GM18873 (cell line): ENCODE data around the gene ESRRG.

Experiments
- ATAC-seq: cut with Tn5 transposase; IDR thresholded peaks from one replicate; pipeline ENCODE4 v1.9.1; 2021; ENCODE audit warnings: mild to moderate bottlenecking, moderate library complexity, moderate number of reproducible peaks; ENCODE audit not compliant: unreplicated experiment, low FRiP score

Gene ESRRG

DNA sequence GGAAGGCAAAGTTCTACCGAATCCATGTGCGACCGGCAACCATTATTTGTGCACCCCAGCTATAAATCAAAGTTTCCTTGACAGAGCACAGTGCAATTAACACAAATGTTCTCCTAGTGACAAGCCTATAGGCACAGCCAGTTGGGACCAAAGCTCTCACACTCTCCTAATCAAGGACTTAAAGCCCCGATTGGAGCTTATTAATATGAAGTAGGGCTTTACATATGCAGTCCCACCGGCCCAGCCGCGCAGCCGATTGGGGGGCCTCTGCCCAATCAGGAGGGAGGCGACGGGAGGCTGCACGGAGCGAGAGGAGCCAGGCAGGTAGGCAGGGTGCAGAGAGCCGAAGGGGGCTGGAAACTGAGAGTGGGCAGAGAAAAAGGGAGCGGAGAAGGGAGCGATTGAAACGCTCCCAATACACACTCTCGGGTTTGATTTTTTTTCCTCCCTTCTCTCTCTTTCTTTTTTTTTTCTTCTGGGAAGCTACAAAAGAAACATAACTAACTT, at the start of gene ESRRG:
Gene ESRRG, minus strand, starts transcription at position 156 of the 507 bp plus-strand sequence. Its CDS starts 130 bp downstream, at position 26.
- ATAC-seq, result no peak

DNA sequence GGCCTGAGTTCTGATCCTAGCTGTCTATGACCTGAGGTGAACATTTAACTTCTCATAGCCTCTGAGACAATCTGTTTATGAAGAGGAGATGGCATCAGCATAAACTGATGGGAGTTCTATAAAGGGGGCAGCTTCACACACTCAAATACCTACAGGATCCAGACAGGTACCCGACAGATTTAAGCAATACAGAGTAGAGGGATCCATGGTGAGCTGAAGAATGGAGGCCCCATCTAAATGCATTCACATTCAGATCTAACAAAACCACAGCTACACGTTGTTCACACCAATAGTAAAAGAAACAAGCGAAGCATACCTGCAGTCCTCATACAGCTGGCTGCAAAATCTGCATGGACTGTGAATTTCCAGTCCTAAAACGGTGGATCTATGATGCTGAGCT, 48.7 kb upstream of the ESRRG start:
- ATAC-seq, result no peak

DNA sequence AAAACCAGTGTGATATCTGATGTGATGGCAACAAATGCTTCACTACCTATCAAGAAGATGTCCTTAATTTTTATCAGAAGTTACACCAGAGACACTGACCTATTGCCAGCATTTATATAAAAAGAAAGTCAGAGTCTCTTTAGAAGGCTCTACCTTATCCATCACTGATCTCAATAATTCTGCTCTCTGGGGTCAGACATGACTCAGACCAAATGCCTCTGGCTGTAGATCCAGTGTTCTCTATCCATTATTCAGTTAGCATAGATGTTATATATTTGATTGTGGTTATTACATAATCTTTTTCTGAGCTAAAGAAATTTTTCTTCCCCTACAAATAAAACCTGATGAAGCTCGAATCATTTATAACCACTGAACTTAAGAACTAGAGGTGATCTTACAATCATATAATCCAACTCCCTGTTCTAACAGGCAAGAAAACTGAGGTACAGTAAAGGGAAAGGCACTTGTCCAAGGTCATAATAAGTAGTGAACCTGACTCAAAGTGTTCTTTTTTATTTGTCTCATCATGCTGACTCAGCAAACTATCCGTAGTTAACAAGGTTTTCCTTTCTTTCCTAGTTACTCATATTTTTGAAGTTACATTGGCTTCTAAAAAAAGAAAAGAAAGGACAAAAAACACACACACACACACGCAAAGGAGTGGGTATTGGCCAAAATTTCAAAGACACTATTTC, 43.6 kb upstream of the ESRRG start:
- no peak for ATAC-seq

DNA sequence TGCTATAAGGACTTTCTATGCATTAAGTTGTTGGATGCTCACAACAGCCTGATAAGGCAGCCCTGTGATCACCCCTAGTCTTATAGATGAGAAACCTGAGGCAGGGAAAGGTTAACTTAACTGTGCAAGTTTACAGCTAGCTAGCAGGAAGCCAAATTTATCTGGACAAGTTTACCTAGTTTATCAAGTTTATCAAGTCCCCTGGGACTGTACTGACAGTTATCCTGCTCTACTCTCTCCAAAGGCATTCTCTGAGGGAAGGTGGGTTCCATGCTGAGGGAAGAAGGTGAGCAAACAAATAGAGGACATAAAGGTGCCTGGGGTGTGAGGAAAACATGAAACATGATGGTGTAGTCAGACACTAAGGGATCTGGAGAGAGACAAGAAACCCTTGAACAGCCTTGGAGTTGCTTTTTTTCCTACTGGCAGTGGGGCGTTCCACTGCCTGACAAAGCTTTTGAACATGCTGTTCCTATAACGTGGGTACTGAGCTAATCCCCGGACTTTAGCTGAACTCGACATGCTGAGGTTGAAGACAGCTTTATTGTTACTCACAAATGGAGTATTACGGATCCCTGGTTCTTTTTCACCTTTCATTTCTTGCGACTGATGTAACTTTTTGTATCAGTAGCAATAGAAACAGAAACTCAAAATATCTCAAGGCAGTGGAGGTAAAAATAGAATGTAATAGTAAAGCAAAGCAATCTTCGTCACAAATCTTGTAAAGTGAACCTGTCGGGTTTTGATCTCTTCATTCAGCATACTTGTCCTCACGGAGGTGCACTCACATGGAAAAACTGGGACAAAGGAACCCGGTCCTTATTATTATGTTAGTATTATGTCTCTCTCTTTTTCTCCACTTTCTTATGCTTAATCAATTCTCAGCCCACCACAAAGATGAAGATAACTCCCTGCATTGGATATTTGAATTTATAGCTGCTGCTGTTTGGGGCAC, 42.4 kb upstream of the ESRRG start:
- ATAC-seq, result no peak

DNA sequence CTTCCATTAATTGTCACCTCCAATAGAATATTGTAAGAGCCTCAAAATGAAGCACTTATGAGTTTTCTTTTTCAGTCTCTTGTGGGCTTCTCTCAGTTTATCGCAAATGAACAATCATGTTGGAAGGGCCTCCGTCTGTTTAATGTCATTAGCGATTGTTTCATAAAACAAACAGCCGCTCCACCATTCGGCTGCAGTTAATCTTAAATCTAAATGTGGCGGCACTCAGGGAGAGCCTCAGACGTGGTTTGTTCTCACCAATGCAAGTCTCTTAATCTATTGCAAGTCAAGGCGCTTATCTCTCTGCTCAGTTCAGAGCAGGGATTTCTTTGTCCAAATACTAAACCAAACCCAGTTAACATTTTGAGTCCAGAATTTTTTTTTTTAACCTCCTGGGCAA, 34.9 kb upstream of the ESRRG start:
- ATAC-seq, result no peak

DNA sequence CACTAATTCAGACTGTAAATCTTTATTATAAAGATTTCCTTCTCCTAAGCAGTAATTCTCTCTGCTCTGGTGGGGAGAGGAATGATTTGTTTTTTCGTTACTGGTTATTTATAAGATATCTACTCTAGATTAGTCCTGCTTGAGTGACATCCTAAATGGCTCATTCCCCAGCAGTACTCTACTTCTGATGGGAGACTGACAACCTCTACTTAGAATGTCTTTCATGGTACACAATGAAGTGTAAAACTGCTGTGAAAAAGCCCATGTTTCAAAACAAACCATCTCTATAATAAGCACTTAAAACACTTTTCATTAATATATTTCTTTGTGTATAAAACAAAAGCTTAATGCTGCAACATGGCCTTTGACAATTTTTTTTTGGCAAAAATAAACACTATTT, 33.9 kb upstream of the ESRRG start:
- no peak for ATAC-seq

DNA sequence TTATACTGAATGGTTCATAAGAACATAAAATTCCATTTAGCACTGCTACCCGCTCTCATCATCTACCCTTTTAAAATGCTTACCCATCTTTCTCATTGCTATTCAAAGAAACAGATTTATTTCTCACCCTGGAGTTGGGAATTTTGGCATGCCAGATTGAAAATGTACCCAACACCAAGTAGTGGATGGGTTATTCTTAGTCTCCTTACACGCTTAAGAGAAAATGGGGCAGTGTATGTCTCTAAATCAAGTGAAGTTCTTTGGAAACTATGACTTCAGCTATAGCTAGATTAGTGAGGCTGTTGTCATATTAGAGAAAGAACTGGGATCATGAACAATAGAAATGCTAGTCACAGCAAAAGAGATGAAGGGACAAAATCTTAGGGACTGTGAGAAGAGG, 27.7 kb upstream of the ESRRG start:
- ATAC-seq, result no peak

DNA sequence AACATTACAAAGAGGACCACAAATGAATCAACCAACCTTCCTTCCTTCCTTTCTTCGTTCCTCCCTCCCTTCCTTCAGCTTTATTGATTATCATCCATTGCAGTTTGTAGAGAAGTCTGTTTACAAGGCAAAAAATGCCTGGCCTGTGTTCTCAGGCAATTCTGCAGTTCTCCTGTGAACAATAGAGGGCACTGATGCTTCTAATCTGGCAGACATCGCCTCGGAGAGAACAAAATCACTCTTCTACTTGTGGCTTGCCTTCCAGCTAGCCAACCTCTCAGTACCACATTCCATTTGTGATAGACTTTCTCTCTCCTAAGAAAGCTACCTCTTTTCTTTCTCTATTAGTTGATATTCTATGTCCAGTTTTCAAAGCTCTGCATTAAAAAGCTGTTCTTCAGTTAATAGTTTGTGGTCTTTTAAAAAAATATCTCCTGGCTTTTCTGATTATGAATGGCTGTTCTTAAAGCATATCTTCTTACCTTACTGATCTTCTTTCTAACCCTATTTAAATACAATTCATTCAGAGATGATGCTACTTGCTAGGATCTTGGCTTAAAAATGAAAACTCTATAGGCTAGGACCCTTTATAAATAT, 26.9 kb upstream of the ESRRG start:
- no peak for ATAC-seq

DNA sequence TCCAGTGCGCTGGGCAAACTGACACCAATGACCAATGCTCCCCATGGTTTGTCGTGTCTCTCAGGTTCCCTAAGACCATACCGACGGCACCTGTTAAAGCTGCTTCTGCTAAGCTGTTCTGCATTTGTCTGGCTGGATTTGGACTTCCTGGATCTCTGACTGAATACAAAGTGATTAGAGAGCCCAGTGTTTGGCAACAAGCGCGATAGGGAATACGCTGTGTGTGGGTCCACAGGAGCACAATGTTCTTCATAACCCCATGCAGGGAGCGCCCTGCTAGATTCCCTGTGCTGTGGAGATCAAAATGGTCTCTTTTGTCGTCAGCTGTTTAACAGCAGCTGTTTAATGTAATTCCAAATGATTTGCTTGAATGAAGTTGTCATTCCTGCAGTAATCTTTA, 26.0 kb upstream of the ESRRG start:
- ATAC-seq, result no peak

DNA sequence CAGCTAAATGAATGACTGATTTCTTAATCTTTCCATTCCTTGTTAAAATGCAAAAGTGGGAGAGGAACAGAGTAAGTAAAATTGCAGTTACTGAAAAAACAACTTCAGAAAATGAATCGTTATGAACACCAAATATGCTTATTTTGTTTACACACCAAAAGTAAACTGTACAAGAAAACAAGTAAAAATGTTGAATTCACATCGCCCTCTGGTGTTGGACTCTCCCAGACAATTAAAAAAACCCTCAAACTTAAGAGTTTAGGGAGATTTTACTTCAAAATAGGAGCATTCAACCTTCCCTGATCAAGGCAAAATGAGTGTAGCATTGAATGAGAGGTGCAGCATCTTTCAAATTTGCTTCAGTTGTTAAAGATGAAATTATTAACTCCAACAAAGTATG, 19.4 kb upstream of the ESRRG start:
- ATAC-seq, result no peak

DNA sequence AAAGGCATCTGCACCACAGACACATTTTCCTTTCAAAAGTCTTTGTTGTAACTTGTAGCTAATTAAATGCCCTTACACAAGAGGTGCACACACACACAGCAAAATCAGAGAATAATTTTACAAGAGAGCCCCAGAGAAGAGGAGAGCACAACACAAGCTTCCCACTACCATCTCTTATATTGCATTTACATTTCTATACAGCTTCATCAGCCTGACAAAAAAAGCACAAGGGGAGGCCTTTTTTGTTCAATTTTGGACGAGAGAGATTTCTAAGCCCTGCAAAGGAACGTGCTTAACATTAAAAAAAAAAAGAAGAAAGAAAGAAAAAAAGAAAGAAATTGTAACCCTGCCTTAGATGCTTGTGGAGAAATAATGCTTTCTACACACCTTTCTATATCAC, 17.1 kb upstream of the ESRRG start:
- no peak for ATAC-seq

DNA sequence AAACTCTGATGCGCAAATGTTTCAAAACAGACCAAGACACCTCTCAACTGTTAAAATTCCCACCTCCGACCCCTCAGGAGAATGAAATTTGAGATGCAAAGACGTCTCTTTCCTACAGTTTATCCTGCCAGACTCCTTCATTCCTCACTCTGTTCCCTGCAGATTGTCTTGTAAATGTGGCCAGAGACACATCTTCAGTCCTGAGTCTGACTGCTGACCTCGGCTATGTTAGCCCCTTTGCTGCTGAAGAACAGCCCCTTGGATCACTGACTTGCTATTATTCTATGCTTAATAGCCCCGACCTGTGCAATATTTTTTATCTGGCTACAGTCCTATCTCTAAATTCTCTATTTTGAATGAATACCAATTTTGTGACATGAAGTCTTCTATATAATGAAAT, 16.6 kb upstream of the ESRRG start:
- no peak for ATAC-seq

DNA sequence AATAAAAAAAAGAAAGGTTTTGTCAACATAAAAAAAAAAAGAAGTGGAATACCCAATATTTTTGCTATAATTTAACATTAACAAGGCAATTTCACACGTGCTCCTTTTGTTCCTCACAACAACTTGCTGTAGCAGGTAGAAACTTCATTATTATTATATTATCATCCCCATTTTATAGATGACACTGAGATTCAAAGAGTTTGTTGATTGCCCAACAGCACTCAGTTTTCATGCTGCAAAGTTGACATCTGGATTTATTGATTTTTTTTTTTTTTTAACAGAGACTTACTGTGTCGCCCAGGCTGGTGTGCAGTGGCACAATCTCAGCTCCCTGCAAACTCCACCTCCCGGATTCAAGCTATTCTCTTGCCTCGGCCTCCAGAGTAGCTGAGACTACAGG, 8.9 kb upstream of the ESRRG start:
- ATAC-seq, result no peak

DNA sequence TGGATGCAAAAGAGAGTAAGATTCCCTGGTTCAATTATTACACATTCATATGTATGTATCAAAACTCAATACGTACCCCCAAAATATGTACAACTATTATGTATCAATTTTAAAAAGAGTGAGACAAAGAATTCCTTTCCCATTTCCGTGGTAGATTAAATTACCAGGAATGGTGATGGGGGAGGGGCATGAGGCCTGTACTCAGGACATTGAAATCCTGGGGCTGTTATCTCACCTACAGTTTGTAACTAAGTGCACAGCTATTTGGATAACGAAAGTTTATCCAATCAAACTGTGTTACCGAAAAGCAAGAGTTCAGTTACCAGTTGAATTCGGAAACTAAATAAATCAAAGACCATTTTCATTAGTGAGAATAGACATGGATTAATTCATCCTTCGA, 8.3 kb upstream of the ESRRG start:
- no peak for ATAC-seq

DNA sequence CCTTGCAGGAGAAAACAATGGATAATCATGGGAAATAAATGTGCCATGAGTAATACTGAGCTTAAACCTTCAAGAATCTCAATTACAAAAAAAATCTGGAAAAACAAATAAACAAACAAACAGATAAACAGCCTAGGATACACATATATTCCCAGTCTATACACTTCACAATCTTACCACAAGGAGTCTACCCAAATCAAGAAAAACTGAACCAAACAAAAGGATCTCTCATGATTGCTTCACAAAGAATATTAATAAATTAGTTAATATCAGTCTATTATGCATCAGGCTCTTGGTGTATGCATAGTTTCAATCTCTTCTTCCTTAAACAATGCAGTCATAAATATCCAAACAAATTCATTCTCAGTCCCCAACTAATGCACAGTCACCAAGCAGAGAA, 3.2 kb upstream of the ESRRG start:
- ATAC-seq, result no peak

DNA sequence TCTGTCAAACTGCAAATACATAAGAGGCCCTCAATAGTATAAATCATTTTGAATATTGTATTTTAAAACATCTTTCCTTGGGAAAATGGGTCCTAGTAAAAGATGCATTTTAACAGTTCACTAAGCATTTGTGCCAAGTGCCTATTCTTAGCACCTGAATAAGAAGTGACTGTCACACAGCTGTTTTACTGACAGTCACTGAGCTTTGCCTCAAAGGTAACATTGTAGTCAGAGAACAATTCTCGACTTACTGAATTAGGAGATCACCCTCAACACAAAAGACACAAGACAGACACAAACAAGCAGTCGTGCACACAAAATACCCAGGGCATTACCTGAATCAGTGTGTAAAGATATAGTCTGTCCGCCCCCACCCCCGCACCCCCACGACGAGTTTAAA, 408 bp downstream of the ESRRG start:
- ATAC-seq, result no peak

DNA sequence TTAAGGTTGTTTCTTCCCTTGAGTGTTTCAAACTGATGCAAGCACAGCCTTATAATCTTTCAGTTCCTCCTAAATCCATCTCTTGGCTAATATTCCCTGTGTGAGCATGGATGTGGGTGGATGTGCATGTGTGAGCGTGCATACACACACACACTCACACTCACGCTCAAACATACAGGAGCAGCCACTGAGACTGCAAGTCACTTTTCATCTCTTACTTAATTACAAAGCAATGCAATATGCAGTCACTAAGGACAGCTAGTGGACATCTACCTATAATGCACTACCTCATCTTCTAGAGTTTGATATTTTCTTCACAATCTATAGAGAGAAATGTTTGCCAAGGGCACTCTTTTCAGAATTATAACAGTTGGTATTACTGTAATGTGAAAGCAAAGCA, 1.4 kb downstream of the ESRRG start:
- ATAC-seq, result no peak

DNA sequence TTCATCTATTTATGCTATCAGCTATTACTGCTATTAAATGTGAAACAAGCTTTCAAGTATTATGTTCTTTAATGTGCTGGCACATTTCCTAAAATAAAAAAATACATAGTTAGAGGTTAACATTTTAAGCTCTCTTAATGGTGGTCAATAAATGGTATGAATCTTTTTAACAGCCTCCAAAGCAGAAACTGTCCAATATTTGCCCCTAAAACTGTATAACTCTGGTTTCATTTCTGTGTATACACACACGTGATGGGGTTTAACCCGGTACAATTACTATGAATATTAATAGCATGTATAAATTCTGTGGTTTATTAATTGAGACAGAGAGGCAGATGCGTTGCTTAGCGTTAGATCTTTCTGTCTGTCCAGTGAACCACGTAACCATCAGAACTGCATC, 2.2 kb downstream of the ESRRG start:
- no peak for ATAC-seq

DNA sequence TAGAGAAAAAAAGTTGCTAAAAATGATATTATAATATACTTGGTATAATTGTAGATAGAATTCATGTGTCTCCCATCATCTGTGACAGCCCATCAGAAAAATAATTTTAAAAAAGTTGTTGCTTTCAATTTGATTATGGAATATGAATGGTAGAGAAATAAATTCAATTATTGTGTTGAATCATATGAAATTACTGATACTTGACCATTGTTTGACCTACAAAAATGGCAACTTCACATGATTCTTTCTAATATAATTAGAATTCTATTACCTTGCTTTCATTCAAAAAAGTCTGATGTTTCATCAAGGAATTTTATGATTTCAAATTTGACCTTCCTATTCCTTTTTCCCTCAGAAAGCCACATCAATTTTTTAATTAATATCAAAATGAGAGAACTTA, 11.5 kb downstream of the ESRRG start:
- no peak for ATAC-seq

DNA sequence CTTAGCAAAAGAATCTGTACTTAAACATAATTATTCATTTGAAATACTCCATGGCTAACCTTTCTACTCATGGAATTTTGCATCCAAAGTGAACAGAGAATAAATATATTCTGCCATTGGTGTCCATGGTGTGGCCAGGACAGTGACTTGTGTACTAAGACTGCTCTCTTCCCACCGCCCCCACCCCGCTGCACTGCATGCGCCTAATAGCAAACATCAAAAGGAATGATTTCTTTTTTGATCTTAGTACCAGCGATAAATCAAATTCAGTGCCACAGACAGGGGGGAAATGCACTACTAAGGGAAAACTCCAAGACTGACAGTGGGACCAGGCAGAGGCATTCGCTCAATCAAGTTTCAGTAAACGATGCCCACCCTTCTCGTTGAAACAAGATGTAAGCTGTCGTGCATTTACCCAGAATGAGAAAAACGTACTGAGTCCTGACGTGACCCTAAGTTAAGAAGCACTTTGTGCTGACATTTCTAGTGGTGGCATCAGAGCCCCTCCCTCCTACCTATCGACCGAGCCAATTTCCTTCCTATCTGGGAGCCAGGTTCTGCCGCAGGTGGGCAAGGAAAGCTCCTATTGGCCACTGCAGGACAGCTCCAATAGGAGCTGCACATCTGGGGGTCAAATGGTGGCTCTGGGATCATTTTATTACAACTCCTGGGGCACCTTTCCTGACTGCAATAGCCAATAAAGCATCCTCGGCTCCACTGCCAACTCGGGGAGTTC, 12.5 kb downstream of the ESRRG start:
- no peak for ATAC-seq

DNA sequence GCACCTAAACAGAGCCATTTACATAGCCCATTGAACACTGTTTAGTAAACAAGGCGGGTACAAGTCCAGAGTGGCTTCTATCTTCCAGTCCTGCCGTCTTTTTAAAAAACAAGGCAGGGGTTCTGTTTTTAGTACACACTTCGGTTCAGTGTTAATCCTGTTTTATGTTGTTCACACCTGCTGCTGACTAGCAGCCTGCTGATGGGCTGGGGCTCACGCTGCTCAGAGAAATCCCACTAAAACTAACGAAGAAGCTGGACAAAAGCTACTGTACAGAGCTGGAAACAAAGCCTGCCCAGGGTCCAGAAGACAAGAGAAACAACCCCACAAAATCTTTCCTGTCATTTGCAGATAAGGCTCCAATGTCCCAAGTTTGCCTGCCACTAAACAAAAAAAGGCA, 13.2 kb downstream of the ESRRG start:
- ATAC-seq, result no peak
